WI38 (cell line): Measurements from ENCODE around the gene MINDY3.

Source experiments
- H3K4me3 ChIP-seq: 2 replicates; pipeline ENCODE4 v1.5.1; 2011; ENCODE audit warnings: low read depth, mild to moderate bottlenecking, control low read depth, low read length
- CTCF ChIP-seq: IDR thresholded peaks from 2 replicates; pipeline ENCODE4 v1.5.1; 2012; ENCODE audit warnings: low read depth, mild to moderate bottlenecking, control low read depth, low read length

The MINDY3 gene

GRCh38 chr10:15796762-15797161 lies 63.5 kb downstream of the MINDY3 start:
- no peak for TF ChIP-seq CTCF
- H3K4me3 ChIP-seq, result no peak overlapping the region

- no peak overlapping the region for H3K4me3 ChIP-seq
These were observed 64.1 kb downstream of the MINDY3 start for GRCh38 chr10:15796098-15796759.

GRCh38 chr10:15795036-15795792 lies 65.1 kb downstream of the MINDY3 start:
- H3K4me3 ChIP-seq, result no peak overlapping the region
- TF ChIP-seq CTCF, result no peak

More at GRCh38 chr10:15796098-15796759, 64.1 kb downstream of the MINDY3 start:
- TF ChIP-seq CTCF, result no peak

GRCh38 chr10:15794569-15794968 lies 65.7 kb downstream of the MINDY3 start:
- TF ChIP-seq CTCF, result no peak
- H3K4me3 ChIP-seq, result no peak overlapping the region

- TF ChIP-seq CTCF, result no peak
- H3K4me3 ChIP-seq, result no peak overlapping the region
These were observed 66.6 kb downstream of the MINDY3 start for GRCh38 chr10:15793664-15794063.

- no peak overlapping the region for H3K4me3 ChIP-seq
- no peak for TF ChIP-seq CTCF
These were observed 67.5 kb downstream of the MINDY3 start for GRCh38 chr10:15792777-15793176.

GRCh38 chr10:15791816-15792524 lies 68.3 kb downstream of the MINDY3 start:
- no peak for TF ChIP-seq CTCF
- H3K4me3 ChIP-seq, result no peak overlapping the region
